Measurements from ENCODE around the gene GPR6. TPM values are rescaled to one million over a fixed set of nuclear protein-coding genes. Genes with fewer than 3 reads are reported as not detected.

The GPR6 gene
- total RNA-seq, 2 experiments from 2014 or later: not detected

DNA sequence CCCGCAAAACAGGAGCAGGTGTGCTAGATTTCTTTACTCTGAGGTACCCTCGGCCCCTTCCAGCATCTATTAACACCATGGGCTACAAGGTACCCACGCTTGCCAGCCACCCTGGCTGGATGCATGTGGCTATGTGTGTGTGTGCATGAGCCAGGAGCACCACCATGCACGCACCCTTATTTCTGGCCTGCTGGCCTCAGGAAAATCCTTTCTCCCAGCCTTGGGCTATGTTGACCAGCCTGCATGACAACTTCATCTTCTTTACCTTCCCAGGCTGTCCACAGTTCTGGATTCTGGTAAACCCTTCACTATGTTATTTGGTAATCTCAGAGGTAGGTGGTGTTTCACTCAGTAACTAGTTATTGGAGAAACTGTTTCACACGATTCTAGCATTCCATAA, 40.4 kb downstream of the GPR6 start:
- CTCF ChIA-PET: interaction anchor here (0.6 to 1.7 kb wide), 2 partner anchors 19 to 21 kb away, joined by 3 to 5 read pairs; no protein-coding TSS in a partner anchor
- peaks cover 4% of the 10 kb centered on the region for H3K27me3 Mint-ChIP-seq

DNA sequence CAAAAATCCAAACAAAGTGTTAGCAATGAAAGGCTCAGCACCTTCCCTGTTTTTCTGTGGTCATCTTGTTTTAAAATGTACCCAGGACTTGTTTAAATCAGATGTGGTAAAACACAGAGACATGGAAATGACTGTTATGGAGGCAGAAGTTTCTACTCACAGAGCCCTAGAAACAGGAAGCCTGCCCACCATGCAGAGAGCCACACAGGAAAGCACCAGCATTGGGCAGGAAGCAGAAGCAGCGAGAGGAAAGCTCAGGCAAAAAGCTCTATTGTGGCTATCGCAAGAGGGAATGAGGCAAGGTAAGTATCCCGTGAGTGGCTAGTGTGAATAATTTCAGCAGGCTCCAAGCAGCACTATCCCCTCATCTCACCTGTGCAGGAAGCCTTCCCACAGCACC, 42.8 kb downstream of the GPR6 start:
- DNase-seq: no peak
- Mint-ChIP-seq H3K27ac (no peak overlapping the region), H3K4me1 (peaks cover 11% of the 10 kb centered on the region), H3K4me3 (no peak overlapping the region), H3K9me3 (no peaks in the 10 kb centered on the region), H3K27me3 (peaks cover 4% of the 10 kb centered on the region), H3K36me3 (ENCODE audit: low read depth) (no peaks in the 10 kb centered on the region)
- POLR2A ChIA-PET: no interaction called here
- CTCF ChIA-PET: no interaction called here

More for the DNA sequence above, 40.4 kb downstream of the GPR6 start:
- POLR2A ChIA-PET: no interaction called here
- Mint-ChIP-seq H3K36me3 (ENCODE audit: low read depth) (no peaks in the 10 kb centered on the region), H3K4me3 (no peak overlapping the region), H3K4me1 (peaks cover 11% of the 10 kb centered on the region), H3K9me3 (no peaks in the 10 kb centered on the region), H3K27ac (no peak overlapping the region)
- no peak for DNase-seq

DNA sequence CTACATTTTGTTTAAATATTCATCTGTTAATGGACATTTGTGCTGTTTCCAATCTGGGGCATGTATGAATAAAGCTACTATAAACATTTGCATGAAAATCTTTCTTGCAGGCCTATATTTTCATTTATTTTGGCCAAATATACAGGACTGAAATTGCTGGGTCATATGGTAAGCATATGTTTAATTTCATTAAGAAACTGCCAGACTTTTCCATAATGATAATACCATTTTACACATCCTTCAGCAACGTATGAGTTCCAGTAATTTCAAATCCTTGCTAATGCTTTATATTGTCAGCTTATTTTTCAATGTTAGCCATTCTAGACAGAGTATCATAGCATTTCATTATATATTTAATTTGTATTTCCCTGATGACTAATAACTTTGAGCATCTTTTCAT, 51.0 kb downstream of the GPR6 start:
- ChIA-PET POLR2A (no interaction called here), CTCF (interaction anchor here (1.8 kb wide), 1 partner anchor 10 kb away, joined by 6 read pairs; no protein-coding TSS in a partner anchor)
- Mint-ChIP-seq H3K36me3 (ENCODE audit: low read depth) (no peaks in the 10 kb centered on the region), H3K27me3 (no peaks in the 10 kb centered on the region), H3K27ac (no peak overlapping the region), H3K4me3 (no peak overlapping the region), H3K4me1 (no peaks in the 10 kb centered on the region), H3K9me3 (no peaks in the 10 kb centered on the region)
- DNase-seq: no peak

Other genes starting within 250 kb of the GPR6 start
- gene WASF1, start 201.4 kb downstream of the GPR6 start, total RNA-seq: under 1 TPM; 0.45 to 0.46 TPM
- 10 to 100 TPM; 25.1 to 30.5 TPM for gene CDC40, start 202.1 kb downstream of the GPR6 start, total RNA-seq